HEK293 (cell line): ENCODE data around the gene EDARADD.

Experiments
- GLIS1 ChIP-seq: fragments of 450-650 bp; formaldehyde crosslinking; IDR thresholded peaks from 2 replicates; pipeline ENCODE4 v1.5.1; 2016; ENCODE audit warnings: missing biosample characterization, missing genetic modification characterization
- ZFP37 ChIP-seq: fragments of 450-650 bp; formaldehyde crosslinking; IDR thresholded peaks from 2 replicates; pipeline ENCODE4 v1.5.1; 2016; ENCODE audit warnings: missing biosample characterization, missing genetic modification characterization
- ZNF221 ChIP-seq: fragments of 450-650 bp; formaldehyde crosslinking; IDR thresholded peaks from 2 replicates; pipeline ENCODE4 v1.5.1; 2017; ENCODE audit warnings: missing biosample characterization, missing genetic modification characterization, borderline replicate concordance
- ZNF239 ChIP-seq: fragments of 450-650 bp; formaldehyde crosslinking; IDR thresholded peaks from 2 replicates; pipeline ENCODE4 v1.5.1; 2016; ENCODE audit warnings: missing biosample characterization, missing genetic modification characterization
- ZNF24 ChIP-seq: fragments of 450-650 bp; formaldehyde crosslinking; IDR thresholded peaks from 2 replicates; pipeline ENCODE4 v1.5.1; 2016; ENCODE audit warnings: missing biosample characterization, missing genetic modification characterization
- ZNF350 ChIP-seq: fragments of 450-650 bp; formaldehyde crosslinking; IDR thresholded peaks from 2 replicates; pipeline ENCODE4 v1.5.0; 2017; ENCODE audit warnings: missing biosample characterization, mild to moderate bottlenecking, missing genetic modification characterization
- ZNF624 ChIP-seq: fragments of 450-650 bp; formaldehyde crosslinking; IDR thresholded peaks from 2 replicates; pipeline ENCODE4 v1.5.1; 2017; ENCODE audit warnings: missing biosample characterization, missing genetic modification characterization
- TF ChIP-seq, protein P1 (sequence below): fragments of 450-650 bp; formaldehyde crosslinking; IDR thresholded peaks from 2 replicates; pipeline ENCODE4 v1.5.1; 2016; ENCODE audit warnings: missing biosample characterization, missing genetic modification characterization
- TF ChIP-seq, protein P2 (sequence below): fragments of 450-650 bp; formaldehyde crosslinking; IDR thresholded peaks from 2 replicates; pipeline ENCODE4 v1.5.1; 2017; ENCODE audit warnings: missing biosample characterization, mild to moderate bottlenecking, missing genetic modification characterization, moderate library complexity
- TF ChIP-seq, protein P3 (sequence below): fragments of 450-650 bp; formaldehyde crosslinking; IDR thresholded peaks from 2 replicates; pipeline ENCODE4 v1.5.1; 2016; ENCODE audit warnings: missing biosample characterization, missing genetic modification characterization
- TF ChIP-seq, protein P4 (sequence below): fragments of 450-650 bp; formaldehyde crosslinking; IDR thresholded peaks from 2 replicates; pipeline ENCODE4 v1.5.1; 2016; ENCODE audit warnings: missing biosample characterization, missing genetic modification characterization
- TF ChIP-seq, protein P5 (sequence below): fragments of 450-650 bp; formaldehyde crosslinking; IDR thresholded peaks from 2 replicates; pipeline ENCODE4 v1.5.1; 2016; ENCODE audit warnings: missing biosample characterization, missing genetic modification characterization, low read depth

DNA sequence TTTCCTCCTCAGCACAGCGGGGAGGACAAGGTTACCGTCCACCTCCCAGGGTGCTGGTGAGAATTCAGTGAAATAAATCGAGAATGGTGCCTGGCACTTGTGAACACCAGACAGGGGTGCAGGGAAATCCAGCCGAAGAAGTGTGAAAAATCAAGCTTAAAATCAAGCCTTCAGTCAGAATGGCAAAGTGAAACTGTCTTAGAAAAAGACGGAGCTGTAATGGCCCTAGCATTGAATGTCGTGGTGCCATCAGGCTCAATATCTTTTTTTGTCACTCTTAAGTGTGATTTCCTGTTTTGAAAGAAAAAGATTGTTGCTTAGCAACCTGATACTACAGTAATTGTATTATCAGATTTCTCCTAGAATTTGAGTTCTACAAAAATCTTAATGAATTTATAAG is 22.1 kb downstream of the EDARADD start:
- TF ChIP-seq, protein P1, sequence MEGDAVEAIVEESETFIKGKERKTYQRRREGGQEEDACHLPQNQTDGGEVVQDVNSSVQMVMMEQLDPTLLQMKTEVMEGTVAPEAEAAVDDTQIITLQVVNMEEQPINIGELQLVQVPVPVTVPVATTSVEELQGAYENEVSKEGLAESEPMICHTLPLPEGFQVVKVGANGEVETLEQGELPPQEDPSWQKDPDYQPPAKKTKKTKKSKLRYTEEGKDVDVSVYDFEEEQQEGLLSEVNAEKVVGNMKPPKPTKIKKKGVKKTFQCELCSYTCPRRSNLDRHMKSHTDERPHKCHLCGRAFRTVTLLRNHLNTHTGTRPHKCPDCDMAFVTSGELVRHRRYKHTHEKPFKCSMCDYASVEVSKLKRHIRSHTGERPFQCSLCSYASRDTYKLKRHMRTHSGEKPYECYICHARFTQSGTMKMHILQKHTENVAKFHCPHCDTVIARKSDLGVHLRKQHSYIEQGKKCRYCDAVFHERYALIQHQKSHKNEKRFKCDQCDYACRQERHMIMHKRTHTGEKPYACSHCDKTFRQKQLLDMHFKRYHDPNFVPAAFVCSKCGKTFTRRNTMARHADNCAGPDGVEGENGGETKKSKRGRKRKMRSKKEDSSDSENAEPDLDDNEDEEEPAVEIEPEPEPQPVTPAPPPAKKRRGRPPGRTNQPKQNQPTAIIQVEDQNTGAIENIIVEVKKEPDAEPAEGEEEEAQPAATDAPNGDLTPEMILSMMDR (tag by site-specific recombination) = no peak
- TF ChIP-seq, protein P2, sequence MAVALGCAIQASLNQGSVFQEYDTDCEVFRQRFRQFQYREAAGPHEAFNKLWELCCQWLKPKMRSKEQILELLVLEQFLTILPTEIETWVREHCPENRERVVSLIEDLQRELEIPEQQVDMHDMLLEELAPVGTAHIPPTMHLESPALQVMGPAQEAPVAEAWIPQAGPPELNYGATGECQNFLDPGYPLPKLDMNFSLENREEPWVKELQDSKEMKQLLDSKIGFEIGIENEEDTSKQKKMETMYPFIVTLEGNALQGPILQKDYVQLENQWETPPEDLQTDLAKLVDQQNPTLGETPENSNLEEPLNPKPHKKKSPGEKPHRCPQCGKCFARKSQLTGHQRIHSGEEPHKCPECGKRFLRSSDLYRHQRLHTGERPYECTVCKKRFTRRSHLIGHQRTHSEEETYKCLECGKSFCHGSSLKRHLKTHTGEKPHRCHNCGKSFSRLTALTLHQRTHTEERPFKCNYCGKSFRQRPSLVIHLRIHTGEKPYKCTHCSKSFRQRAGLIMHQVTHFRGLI (tag by site-specific recombination) = no peak
- TF ChIP-seq, protein P3, sequence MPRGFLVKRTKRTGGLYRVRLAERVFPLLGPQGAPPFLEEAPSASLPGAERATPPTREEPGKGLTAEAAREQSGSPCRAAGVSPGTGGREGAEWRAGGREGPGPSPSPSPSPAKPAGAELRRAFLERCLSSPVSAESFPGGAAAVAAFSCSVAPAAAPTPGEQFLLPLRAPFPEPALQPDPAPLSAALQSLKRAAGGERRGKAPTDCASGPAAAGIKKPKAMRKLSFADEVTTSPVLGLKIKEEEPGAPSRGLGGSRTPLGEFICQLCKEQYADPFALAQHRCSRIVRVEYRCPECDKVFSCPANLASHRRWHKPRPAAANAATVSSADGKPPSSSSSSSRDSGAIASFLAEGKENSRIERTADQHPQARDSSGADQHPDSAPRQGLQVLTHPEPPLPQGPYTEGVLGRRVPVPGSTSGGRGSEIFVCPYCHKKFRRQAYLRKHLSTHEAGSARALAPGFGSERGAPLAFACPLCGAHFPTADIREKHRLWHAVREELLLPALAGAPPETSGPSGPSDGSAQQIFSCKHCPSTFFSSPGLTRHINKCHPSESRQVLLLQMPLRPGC (tag by site-specific recombination) = no peak
- TF ChIP-seq ZNF24 (tag by site-specific recombination) = no peak
- TF ChIP-seq, protein P4, sequence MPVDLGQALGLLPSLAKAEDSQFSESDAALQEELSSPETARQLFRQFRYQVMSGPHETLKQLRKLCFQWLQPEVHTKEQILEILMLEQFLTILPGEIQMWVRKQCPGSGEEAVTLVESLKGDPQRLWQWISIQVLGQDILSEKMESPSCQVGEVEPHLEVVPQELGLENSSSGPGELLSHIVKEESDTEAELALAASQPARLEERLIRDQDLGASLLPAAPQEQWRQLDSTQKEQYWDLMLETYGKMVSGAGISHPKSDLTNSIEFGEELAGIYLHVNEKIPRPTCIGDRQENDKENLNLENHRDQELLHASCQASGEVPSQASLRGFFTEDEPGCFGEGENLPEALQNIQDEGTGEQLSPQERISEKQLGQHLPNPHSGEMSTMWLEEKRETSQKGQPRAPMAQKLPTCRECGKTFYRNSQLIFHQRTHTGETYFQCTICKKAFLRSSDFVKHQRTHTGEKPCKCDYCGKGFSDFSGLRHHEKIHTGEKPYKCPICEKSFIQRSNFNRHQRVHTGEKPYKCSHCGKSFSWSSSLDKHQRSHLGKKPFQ (tag by site-specific recombination) = no peak
- TF ChIP-seq, protein P5, sequence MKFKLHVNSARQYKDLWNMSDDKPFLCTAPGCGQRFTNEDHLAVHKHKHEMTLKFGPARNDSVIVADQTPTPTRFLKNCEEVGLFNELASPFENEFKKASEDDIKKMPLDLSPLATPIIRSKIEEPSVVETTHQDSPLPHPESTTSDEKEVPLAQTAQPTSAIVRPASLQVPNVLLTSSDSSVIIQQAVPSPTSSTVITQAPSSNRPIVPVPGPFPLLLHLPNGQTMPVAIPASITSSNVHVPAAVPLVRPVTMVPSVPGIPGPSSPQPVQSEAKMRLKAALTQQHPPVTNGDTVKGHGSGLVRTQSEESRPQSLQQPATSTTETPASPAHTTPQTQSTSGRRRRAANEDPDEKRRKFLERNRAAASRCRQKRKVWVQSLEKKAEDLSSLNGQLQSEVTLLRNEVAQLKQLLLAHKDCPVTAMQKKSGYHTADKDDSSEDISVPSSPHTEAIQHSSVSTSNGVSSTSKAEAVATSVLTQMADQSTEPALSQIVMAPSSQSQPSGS (tag by site-specific recombination) = no peak
- TF ChIP-seq ZNF221 (tag by site-specific recombination) = no peak
- TF ChIP-seq ZNF624 (tag by site-specific recombination) = no peak
- no peak for TF ChIP-seq ZNF350 (tag by site-specific recombination)
- no peak for TF ChIP-seq GLIS1 (tag by site-specific recombination)
- no peak for TF ChIP-seq ZFP37 (tag by site-specific recombination)
- TF ChIP-seq ZNF239 = no peak
